Stimulated activated CD4-positive, alpha-beta T cell treated with anti-CD3 and anti-CD28 coated beads, Interleukin-4, amount 100 ng/mL, for 24 hours (primary cell): ENCODE results near the gene IQCN.

Source experiments
- DNase-seq: peaks from one replicate; pipeline ENCODE4 v3.0.0-alpha.2; 2020

Gene IQCN

GRCh38 chr19:18306209-18306887 lies 32.1 kb upstream of the IQCN start:
- no peak for DNase-seq

- peak; percentile 86 for DNase-seq
Observed at GRCh38 chr19:18304458-18305310, 30.4 kb upstream of the IQCN start.

- DNase-seq = no peak
Observed at GRCh38 chr19:18304208-18304457, 29.9 kb upstream of the IQCN start.

- no peak for DNase-seq
Observed at GRCh38 chr19:18301718-18302111, 27.5 kb upstream of the IQCN start.

GRCh38 chr19:18300930-18301717 lies 26.9 kb upstream of the IQCN start:
- no peak for DNase-seq

- no peak for DNase-seq
Observed at GRCh38 chr19:18299654-18300053, 25.4 kb upstream of the IQCN start.

GRCh38 chr19:18298601-18299000 lies 24.3 kb upstream of the IQCN start:
- DNase-seq = no peak

- DNase-seq = no peak
Observed at GRCh38 chr19:18297308-18297707, 23.1 kb upstream of the IQCN start.

GRCh38 chr19:18295034-18295451 lies 20.8 kb upstream of the IQCN start:
- DNase-seq = no peak

GRCh38 chr19:18294467-18294864 lies 20.2 kb upstream of the IQCN start:
- DNase-seq = peak; percentile 91

GRCh38 chr19:18293642-18294466 lies 19.6 kb upstream of the IQCN start:
- DNase-seq = no peak

GRCh38 chr19:18292810-18293641 lies 18.8 kb upstream of the IQCN start:
- peak; percentile 54 for DNase-seq

- DNase-seq = no peak
Observed at GRCh38 chr19:18292462-18292809, 18.2 kb upstream of the IQCN start.

GRCh38 chr19:18291590-18292461 lies 17.6 kb upstream of the IQCN start:
- DNase-seq = peak; percentile 81

- DNase-seq = no peak
Observed at GRCh38 chr19:18291019-18291524, 16.8 kb upstream of the IQCN start.

GRCh38 chr19:18290302-18291018 lies 16.2 kb upstream of the IQCN start:
- DNase-seq = peak; percentile 93

- DNase-seq = no peak
Observed at GRCh38 chr19:18289471-18290301, 15.4 kb upstream of the IQCN start.

- DNase-seq = no peak
Observed at GRCh38 chr19:18287836-18288772, 13.9 kb upstream of the IQCN start.
